ENCODE data around the gene EXOC6.

- TF ChIP-seq CTCF (IDR thresholded peaks at IDR 0.05), result no peak
- TF ChIP-seq POLR2A (IDR thresholded peaks at IDR 0.05), result no peak
Observed at GRCh38 chr10:92811986-92812385, 36.3 kb upstream of the EXOC6 start.
